Loucy (cell line): Measurements from ENCODE around the gene RNU5B-1.

Source experiments
- CTCF ChIP-seq: fragments of 200-600 bp; sonication (generic); conservative IDR thresholded peaks from 2 replicates; pipeline ENCODE4 v1.5.1; 2014; ENCODE audit warnings: mild to moderate bottlenecking, antibody characterized with exemption, low read length
- EZH2phosphoT487 ChIP-seq: fragments of 200-600 bp; IDR thresholded peaks from 2 replicates; pipeline ENCODE4 v1.6.1; 2018; ENCODE audit warnings: antibody characterized with exemption, mild to moderate bottlenecking, moderate library complexity, borderline replicate concordance

GRCh38 chr15:65300924-65301441, 3.5 kb upstream of the RNU5B-1 start:
- TF ChIP-seq EZH2phosphoT487 = no peak
- TF ChIP-seq CTCF = no peak
